T-cell (primary cell): Measurements from ENCODE around the gene KCNK5. TPM values are rescaled to one million over a fixed set of nuclear protein-coding genes. Genes with fewer than 3 reads are reported as not detected.

Experiments
- ATAC-seq, 4 experiments: fragments of 200-7000 bp in 3 of 4; fragments of 150-1000 bp in 1 of 4; cut with Tn5 transposase; replicated peaks in 1 of 4; 1 replicate in 3 of 4; 2 replicates in 1 of 4; pipeline ENCODE4 v1.10.0; 2021; ENCODE audit warnings: moderate library complexity in 3 of 4, mild to moderate bottlenecking in 2 of 4, moderate number of reproducible peaks in 1 of 4
- CTCF ChIA-PET, 2 donors: fragments of 300-600 bp; sonication (Branson Sonifier 250); formaldehyde crosslinking; loops; one replicate each; lab custom pipeline; 2022; ENCODE audit warnings: antibody characterized with exemption in 2 of 2; lab: Charles Lee
- POLR2A ChIA-PET, 2 donors: fragments of 300-600 bp; sonication (Branson Sonifier 250); formaldehyde crosslinking; loops; one replicate each; lab custom pipeline; 2022; ENCODE audit warnings: antibody characterized with exemption in 2 of 2; lab: Charles Lee
- DNase-seq, 35 experiments: peaks; one replicate each; pipeline versions ENCODE4 v3.0.0 to v3.0.0-alpha.2; 2013 to 2023
- H3K27ac ChIP-seq: one replicate; pipeline ENCODE4 v1.5.1; 2013; ENCODE audit warnings: low read length
- H3K27me3 ChIP-seq, 2 experiments: replicated peaks in 1 of 2; 1 replicate in 1 of 2; 2 replicates in 1 of 2; pipeline versions ENCODE4 v1.6.1 to v1.7.0; 2013; ENCODE audit warnings: low read length in 1 of 2, mixed read lengths in 1 of 2; ENCODE audit not compliant: control insufficient read depth in 2 of 2, insufficient read depth in 2 of 2; ENCODE audit errors: extremely low read depth in 1 of 2
- H3K36me3 ChIP-seq, 2 donors: 1 replicate in 1 of 2; 2 replicates in 1 of 2; pipeline versions ENCODE4 v1.6.1 to v1.7.0; 2013; ENCODE audit warnings: low read length in 1 of 2; ENCODE audit not compliant: control insufficient read depth in 2 of 2, insufficient read depth in 1 of 2; ENCODE audit errors: extremely low read depth in 1 of 2
- H3K4me1 ChIP-seq, 2 experiments: 1 replicate in 1 of 2; 2 replicates in 1 of 2; pipeline versions ENCODE4 v1.6.1 to v1.7.0; 2013; ENCODE audit warnings: low read length in 2 of 2, mixed read lengths in 1 of 2; ENCODE audit not compliant: insufficient read depth in 2 of 2, control insufficient read depth in 1 of 2; ENCODE audit errors: extremely low read depth in 1 of 2
- H3K4me3 ChIP-seq, 2 donors: 1 replicate in 1 of 2; 2 replicates in 1 of 2; pipeline versions ENCODE4 v1.5.1 to v1.7.0; 2013; ENCODE audit warnings: mild to moderate bottlenecking in 2 of 2, low read length in 1 of 2, moderate library complexity in 1 of 2; ENCODE audit not compliant: control insufficient read depth in 1 of 2; ENCODE audit errors: extremely low read depth in 1 of 2
- H3K9me3 ChIP-seq: 2 replicates; pipeline ENCODE4 v1.7.0; 2013
- H3K27ac Mint-ChIP-seq, 2 donors: one replicate each; pipeline ENCODE4 v1.8.0; 2020 to 2021; ENCODE audit warnings: mild to moderate bottlenecking in 2 of 2, mixed read lengths in 2 of 2
- H3K27me3 Mint-ChIP-seq, 2 donors: one replicate each; pipeline ENCODE4 v1.8.0; 2021 to 2022; ENCODE audit warnings: mixed read lengths in 2 of 2
- H3K36me3 Mint-ChIP-seq: one replicate; pipeline ENCODE4 v1.8.0; 2021; ENCODE audit warnings: mixed read lengths
- H3K4me1 Mint-ChIP-seq, 3 donors: one replicate each; pipeline ENCODE4 v1.8.0; 2020 to 2022; ENCODE audit warnings: mixed read lengths in 3 of 3, mild to moderate bottlenecking in 1 of 3
- H3K4me3 Mint-ChIP-seq, 3 donors: one replicate each; pipeline ENCODE4 v1.8.0; 2020 to 2022; ENCODE audit warnings: mild to moderate bottlenecking in 3 of 3, mixed read lengths in 3 of 3, moderate library complexity in 3 of 3
- H3K9me3 Mint-ChIP-seq, 3 donors: one replicate each; pipeline ENCODE4 v1.8.0; 2020 to 2022; ENCODE audit warnings: mixed read lengths in 3 of 3
- WGBS: methylation state at CpG from one replicate; pipeline ENCODE4 v1.1.5; 2013; ENCODE audit warnings: missing lambda C conversion rate; ENCODE audit not compliant: insufficient coverage; 5-methylcytosine and 5-hydroxymethylcytosine counted together
- total RNA-seq, 35 experiments: library from RNA in 6 of 35; stranded (reverse) in 6 of 35; fragments of 120-200 nt in 1 of 35; gene quantifications; one replicate each; pipeline versions ENCODE4 v1.2.1 to v1.2.4 and lab custom pipeline; 2013 to 2026

Gene KCNK5
- total RNA-seq, 5 donors from 2014 or later (not counting 1 experiment from before 2014, with no cell fraction given) = 0.60 to 1.1 (median 0.93) TPM

DNA sequence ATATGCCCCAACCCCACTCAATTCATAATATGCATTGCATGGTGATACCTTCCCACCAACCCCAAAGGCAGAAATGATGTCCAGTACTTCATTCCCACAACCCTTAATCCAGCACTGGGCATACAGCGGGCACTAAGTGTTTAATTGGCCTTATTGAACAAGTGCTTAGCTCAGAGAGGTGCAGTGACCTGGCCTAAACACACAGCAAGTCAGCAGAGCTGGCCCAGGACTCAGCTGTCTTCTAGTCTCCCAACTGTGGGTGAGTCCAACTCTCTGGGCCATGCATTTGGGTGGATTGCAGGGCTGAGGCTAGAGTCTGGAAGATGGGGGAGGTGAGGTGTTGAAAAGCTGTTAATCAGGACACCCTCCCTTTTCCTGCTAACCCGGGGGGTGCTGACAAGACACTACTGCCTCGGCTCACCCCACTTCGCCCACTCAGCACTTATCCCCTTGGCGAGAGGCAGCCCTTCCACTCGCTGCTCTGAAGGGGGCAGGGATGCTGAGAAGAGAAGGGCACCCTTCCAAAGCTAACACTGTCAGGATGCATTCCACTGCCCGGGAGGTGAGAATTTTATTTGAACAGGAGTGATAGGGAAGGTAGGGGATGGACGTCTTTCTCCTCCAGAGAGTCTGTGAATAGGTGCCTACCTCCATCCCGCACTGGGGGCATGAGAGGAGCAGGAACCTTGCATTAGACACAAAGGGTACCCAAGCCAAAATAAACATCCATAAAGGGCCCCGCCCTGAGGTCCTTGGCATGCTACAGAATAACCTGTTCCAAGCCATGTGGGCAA lies 14.2 kb downstream of the KCNK5 start:
- Histone ChIP-seq H3K27me3 (peaks cover 0 to 2% of the 10 kb centered on the region in 2 experiments), H3K27ac (no peak overlapping the region), H3K4me3 (no peak overlapping the region), H3K4me1 (peaks cover 0 to 23% of the 10 kb centered on the region in 2 experiments), H3K9me3 (no peaks in the 10 kb centered on the region), H3K36me3 (no peaks in the 10 kb centered on the region)
- peaks cover 0 to 7% (median 1%) of the 10 kb centered on the region in 3 donors for H3K4me1 Mint-ChIP-seq
- no peaks in the 10 kb centered on the region for H3K9me3 Mint-ChIP-seq
- WGBS = 92% methylated on average over 2 of the region's 10 CpGs
- H3K27ac Mint-ChIP-seq = no peak overlapping the region
- H3K4me3 Mint-ChIP-seq = no peak overlapping the region
- no peaks in the 10 kb centered on the region for H3K36me3 Mint-ChIP-seq
- H3K27me3 Mint-ChIP-seq = no peaks in the 10 kb centered on the region
- ATAC-seq (no peak), DNase-seq (no peak)
- POLR2A ChIA-PET = no interaction called here
- CTCF ChIA-PET = no interaction called here

DNA sequence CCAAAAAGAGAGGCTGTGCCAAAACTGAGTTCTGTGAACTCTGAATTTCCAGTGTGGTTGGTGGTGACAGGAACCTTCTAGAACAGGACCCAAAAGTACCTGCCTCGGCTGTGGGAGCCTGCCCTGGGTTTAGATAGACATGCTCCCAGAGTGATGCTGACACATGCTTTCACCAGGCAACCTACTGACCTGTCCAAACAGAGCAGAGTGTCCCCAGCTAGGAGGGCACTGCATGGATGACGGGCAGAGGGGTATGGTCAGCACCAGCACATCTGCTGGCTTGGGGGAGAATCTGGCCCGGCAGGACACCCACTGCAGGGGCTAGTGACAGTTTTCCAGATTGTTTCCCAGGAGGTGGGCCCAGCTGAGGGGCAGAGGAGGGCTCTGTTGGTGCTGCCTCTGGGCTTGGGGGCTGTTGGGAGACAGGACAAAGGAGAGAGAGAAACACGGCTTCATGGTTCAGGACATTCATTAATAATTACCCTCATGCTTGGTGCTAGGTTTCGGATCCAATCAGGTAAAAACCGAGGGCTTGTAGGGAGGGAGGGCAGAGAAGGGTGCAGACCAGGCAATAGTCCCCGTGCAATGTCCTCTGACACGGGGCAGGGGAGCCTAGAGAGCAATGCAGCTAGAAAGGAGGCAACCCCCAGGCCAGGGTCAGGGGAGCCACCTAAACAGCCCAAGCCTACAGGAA lies 15.0 kb downstream of the KCNK5 start:
- ChIA-PET POLR2A (no interaction called here), CTCF (no interaction called here)
- DNase-seq (no peak), ATAC-seq (no peak)
- H3K27me3 ChIP-seq = peaks cover 0 to 3% of the 10 kb centered on the region in 2 experiments
- Mint-ChIP-seq H3K4me3 (no peak overlapping the region), H3K4me1 (peaks cover 1 to 5% (median 2%) of the 10 kb centered on the region in 3 donors), H3K9me3 (no peaks in the 10 kb centered on the region), H3K27me3 (no peaks in the 10 kb centered on the region), H3K36me3 (no peaks in the 10 kb centered on the region), H3K27ac (no peak overlapping the region)
- WGBS = 84% methylated on average over 3 of the region's 8 CpGs
- H3K4me3 ChIP-seq = no peak overlapping the region
- H3K4me1 ChIP-seq = peaks cover 0 to 20% of the 10 kb centered on the region in 2 experiments
- no peak overlapping the region for H3K27ac ChIP-seq
- no peaks in the 10 kb centered on the region for H3K9me3 ChIP-seq
- H3K36me3 ChIP-seq = no peaks in the 10 kb centered on the region

DNA sequence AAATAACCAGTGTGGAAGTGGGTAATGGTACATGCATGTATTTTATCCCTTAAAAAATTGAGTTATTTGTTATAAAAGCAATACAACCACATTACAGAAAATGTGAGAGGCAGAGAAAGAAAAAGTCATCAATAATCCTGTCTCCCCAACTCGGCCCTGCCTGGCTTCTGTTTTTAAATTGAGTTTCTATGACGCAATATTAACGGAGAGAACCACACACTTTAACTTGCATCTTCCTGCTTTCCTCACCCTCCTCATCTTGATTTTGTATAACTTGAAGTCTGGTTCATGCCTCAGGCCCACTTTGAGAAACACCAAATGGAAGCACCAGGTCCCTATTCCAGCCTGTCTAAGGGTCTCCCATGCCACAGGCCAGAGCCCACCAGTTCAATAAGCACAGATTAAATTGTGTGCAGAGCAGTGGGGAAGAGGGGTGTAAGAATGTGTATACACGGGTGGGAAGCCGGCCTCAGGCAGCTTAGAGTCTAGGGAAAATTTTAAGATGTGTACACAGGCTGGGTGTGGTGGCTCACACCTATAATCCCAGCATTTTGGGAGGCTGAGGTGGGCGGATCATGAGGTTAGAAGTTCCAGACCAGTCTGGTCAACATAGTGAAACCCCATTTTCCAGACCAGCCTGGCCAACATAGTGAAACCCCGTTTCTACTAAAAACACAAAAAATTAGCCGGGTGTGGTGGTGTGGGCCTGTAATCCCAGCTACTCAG lies 15.9 kb downstream of the KCNK5 start:
- Mint-ChIP-seq H3K36me3 (no peaks in the 10 kb centered on the region), H3K9me3 (no peaks in the 10 kb centered on the region), H3K27ac (no peak overlapping the region), H3K4me3 (no peak overlapping the region), H3K27me3 (no peaks in the 10 kb centered on the region), H3K4me1 (peaks cover 0 to 2% (median 0%) of the 10 kb centered on the region in 3 donors)
- CTCF ChIA-PET = no interaction called here
- H3K36me3 ChIP-seq = no peaks in the 10 kb centered on the region
- no peak overlapping the region for H3K4me3 ChIP-seq
- no peaks in the 10 kb centered on the region for H3K9me3 ChIP-seq
- ATAC-seq = no peak
- POLR2A ChIA-PET = no interaction called here
- peaks cover 0 to 3% of the 10 kb centered on the region in 2 experiments for H3K27me3 ChIP-seq
- H3K27ac ChIP-seq = no peak overlapping the region
- peaks cover 0 to 15% of the 10 kb centered on the region in 2 experiments for H3K4me1 ChIP-seq
- WGBS = 88% methylated on average over 1 of the region's 8 CpGs
- DNase-seq = no peak

DNA sequence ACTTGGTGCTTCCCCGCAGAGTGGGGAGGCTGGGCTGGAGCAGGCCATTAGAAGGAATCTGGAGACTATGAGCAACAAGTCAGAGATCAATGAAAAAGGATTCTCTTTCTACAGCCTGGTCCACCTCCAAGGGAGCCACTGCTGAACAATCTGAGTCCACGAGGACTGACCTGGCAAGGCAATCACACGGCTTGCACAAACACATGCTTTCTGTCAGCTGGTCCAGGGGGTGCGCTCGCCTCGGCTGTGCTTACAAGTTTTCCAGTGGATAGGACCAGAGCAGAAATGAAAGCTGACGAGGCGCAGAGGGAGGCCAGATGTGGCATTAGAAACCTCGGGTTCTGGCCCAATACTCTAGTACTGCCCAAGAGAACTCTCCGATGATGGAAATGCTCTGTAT lies 18.1 kb downstream of the KCNK5 start:
- Histone ChIP-seq H3K27ac (no peak overlapping the region), H3K4me1 (peaks cover 0 to 15% of the 10 kb centered on the region in 2 experiments), H3K4me3 (no peak overlapping the region), H3K36me3 (no peaks in the 10 kb centered on the region), H3K27me3 (peaks cover 0 to 5% of the 10 kb centered on the region in 2 experiments), H3K9me3 (no peaks in the 10 kb centered on the region)
- Mint-ChIP-seq H3K9me3 (no peaks in the 10 kb centered on the region), H3K4me1 (peaks cover 0 to 2% (median 0%) of the 10 kb centered on the region in 3 donors), H3K27me3 (no peaks in the 10 kb centered on the region), H3K4me3 (no peak overlapping the region), H3K36me3 (no peaks in the 10 kb centered on the region), H3K27ac (no peak overlapping the region)
- ATAC-seq (no peak), DNase-seq (no peak)
- POLR2A ChIA-PET = no interaction called here
- WGBS = 95% methylated on average over 9 of the region's 10 CpGs
- CTCF ChIA-PET = no interaction called here

DNA sequence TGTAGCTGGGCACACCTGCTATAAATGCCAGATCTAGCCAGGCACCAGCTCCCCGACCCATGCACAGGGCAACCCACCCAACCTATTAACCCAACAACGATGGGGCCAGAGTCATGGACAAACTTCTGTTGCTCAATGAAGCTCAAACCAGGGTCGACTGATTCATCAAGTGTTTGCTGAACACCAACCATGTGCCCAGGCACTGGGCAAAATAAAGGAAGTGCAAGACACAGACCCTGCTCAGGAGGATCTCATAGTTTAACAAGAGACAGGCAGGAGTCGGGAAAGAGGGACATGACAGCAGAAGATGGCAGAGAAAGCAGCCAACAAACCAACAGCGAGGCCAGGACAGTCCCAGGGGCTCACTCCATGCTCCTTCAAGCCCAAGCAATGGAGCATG lies 18.8 kb downstream of the KCNK5 start:
- WGBS = 81% methylated on average over 5 of the region's 5 CpGs

DNA sequence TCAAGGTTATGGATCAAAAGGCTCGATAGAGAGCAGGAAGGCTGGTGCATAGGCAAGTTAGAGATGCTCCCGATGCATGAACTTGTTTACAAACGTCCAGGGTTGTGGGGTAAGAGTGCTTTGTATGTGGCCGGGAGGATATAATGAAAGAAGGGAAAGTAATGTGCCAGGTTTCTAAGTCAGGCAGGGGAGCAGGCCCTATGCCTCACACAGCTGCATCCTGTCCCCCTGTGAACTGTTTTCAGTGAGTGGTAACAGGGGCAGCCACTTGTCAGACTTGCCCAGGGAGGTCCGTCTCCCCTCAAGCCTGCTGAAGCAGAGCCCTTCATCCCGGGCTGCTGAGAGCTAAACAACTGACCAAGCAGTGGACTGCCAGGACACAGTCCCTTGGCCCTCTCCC lies 19.4 kb downstream of the KCNK5 start:
- H3K9me3 ChIP-seq = no peaks in the 10 kb centered on the region
- no peak overlapping the region for H3K27ac ChIP-seq
- peaks cover 0 to 5% of the 10 kb centered on the region in 2 experiments for H3K27me3 ChIP-seq
- H3K36me3 ChIP-seq = no peaks in the 10 kb centered on the region
- Mint-ChIP-seq H3K4me3 (no peak overlapping the region), H3K9me3 (no peaks in the 10 kb centered on the region), H3K27me3 (no peaks in the 10 kb centered on the region), H3K27ac (no peak overlapping the region), H3K36me3 (no peaks in the 10 kb centered on the region), H3K4me1 (peaks cover 0 to 2% (median 0%) of the 10 kb centered on the region in 3 donors)
- peaks cover 0 to 5% of the 10 kb centered on the region in 2 experiments for H3K4me1 ChIP-seq
- POLR2A ChIA-PET = no interaction called here
- DNase-seq (no peak), ATAC-seq (no peak)
- H3K4me3 ChIP-seq = no peak overlapping the region
- WGBS = 53% methylated on average over 5 of the region's 6 CpGs
- CTCF ChIA-PET = no interaction called here

More for the DNA sequence above, 18.8 kb downstream of the KCNK5 start:
- no peaks in the 10 kb centered on the region for H3K9me3 ChIP-seq
- H3K9me3 Mint-ChIP-seq = no peaks in the 10 kb centered on the region
- H3K4me3 Mint-ChIP-seq = no peak overlapping the region
- H3K27me3 ChIP-seq = peaks cover 0 to 5% of the 10 kb centered on the region in 2 experiments
- H3K27me3 Mint-ChIP-seq = no peaks in the 10 kb centered on the region
- no peak overlapping the region for H3K27ac Mint-ChIP-seq
- ATAC-seq (no peak), DNase-seq (no peak)
- no peaks in the 10 kb centered on the region for H3K36me3 Mint-ChIP-seq
- peaks cover 0 to 2% (median 0%) of the 10 kb centered on the region in 3 donors for H3K4me1 Mint-ChIP-seq
- H3K4me1 ChIP-seq = peaks cover 0 to 10% of the 10 kb centered on the region in 2 experiments
- CTCF ChIA-PET = no interaction called here
- POLR2A ChIA-PET = no interaction called here
- no peak overlapping the region for H3K4me3 ChIP-seq
- no peak overlapping the region for H3K27ac ChIP-seq
- H3K36me3 ChIP-seq = no peaks in the 10 kb centered on the region
